Measurements from ENCODE around the gene TEX35. TPM values are rescaled to one million over a fixed set of nuclear protein-coding genes. Genes with fewer than 3 reads are reported as not detected.

The TEX35 gene
- total RNA-seq, 2 experiments from 2014 or later, result not detected

DNA sequence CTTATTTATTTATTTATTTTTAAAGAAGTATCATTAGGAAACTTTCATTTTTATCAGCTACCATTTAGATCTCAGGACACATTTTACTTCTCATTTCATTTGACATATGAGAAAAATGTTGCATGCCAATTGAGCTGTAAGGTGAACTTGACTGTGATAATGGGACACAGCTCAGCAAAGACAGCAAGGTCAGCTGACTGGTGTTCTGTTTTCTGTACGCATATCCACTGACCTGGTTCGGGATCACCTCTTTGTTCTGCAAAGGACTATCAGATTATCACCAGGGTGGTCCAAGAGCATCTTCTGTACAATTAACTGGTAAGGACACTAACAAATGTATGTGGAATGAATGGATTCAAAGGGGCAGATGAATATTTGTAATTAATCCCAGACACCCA lies 51.9 kb downstream of the TEX35 start:
- peaks cover 18% of the 10 kb centered on the region for H3K4me1 ChIP-seq (ENCODE audit: insufficient read depth, low read length, poor library complexity, severe bottlenecking)
- no peak overlapping the region for H2AFZ ChIP-seq (ENCODE audit: low read length)
- TF ChIP-seq EZH2phosphoT487 (IDR thresholded peaks at IDR 0.05; ENCODE audit: borderline replicate concordance, low read depth, low read length), result no peak
- peaks cover 28% of the 10 kb centered on the region for H3K36me3 ChIP-seq (ENCODE audit: insufficient read depth, low read length)
- H4K20me1 ChIP-seq (ENCODE audit: insufficient read depth, low read length), result no peaks in the 10 kb centered on the region
- POLR2A ChIA-PET, result interaction anchor here (0.6 to 1.8 kb wide), 9 partner anchors 9 to 187 kb away, joined by 3 to 8 read pairs (median 4); no protein-coding TSS in a partner anchor
- H3K9me3 ChIP-seq (ENCODE audit: low read length), result peaks cover 13% of the 10 kb centered on the region; the same call in 1 of the 2 replicates
- no peaks in the 10 kb centered on the region for H3K79me2 ChIP-seq (ENCODE audit: insufficient read depth, low read depth, low read length)
- CTCF ChIA-PET (ENCODE audit: unreplicated experiment), result no interaction called here
- no peak overlapping the region for H3K27ac ChIP-seq (ENCODE audit: low read depth, low read length, poor library complexity, severe bottlenecking)
- no peak for DNase-seq (ENCODE audit: low spot score)
- H3K4me2 ChIP-seq (ENCODE audit: low read length), result no peak overlapping the region
- no peak overlapping the region for H3K4me3 ChIP-seq (ENCODE audit: low read depth, low read length, poor library complexity, severe bottlenecking)
- BruUV-seq (replicated peaks), result no TSS peak
- intact Hi-C loops (cut with micrococcal nuclease; ENCODE audit: unreplicated experiment), result no loop called here
- no peaks in the 10 kb centered on the region for H3K9me2 ChIP-seq (ENCODE audit: insufficient read depth, low read length)

DNA sequence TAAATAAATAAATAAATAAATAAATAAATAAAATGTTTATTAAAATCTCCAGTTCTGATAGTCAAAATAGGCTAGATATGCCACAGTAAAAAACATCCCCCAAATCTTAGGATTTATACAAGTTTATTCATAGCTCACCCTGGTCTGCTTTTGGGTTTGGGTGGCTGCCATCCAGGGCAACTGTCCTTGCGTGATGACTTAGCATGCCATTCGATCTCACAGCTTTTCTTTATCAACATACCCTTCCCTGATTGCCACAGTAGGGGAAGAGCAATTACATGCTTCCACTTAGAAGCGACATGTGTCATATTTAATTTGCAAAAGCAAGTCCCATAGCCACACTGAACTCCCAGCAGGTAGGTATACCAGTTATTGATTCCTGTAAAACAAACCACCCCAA lies 52.7 kb downstream of the TEX35 start:
- no peak overlapping the region for H2AFZ ChIP-seq (ENCODE audit: low read length)
- intact Hi-C loops (cut with micrococcal nuclease; ENCODE audit: unreplicated experiment), result no loop called here
- no peaks in the 10 kb centered on the region for H3K9me2 ChIP-seq (ENCODE audit: insufficient read depth, low read length)
- no peak for DNase-seq (ENCODE audit: low spot score)
- peaks cover 29% of the 10 kb centered on the region for H3K36me3 ChIP-seq (ENCODE audit: insufficient read depth, low read length)
- H3K4me1 ChIP-seq (ENCODE audit: insufficient read depth, low read length, poor library complexity, severe bottlenecking), result peaks cover 18% of the 10 kb centered on the region
- H3K79me2 ChIP-seq (ENCODE audit: insufficient read depth, low read depth, low read length), result no peaks in the 10 kb centered on the region
- ChIA-PET CTCF (ENCODE audit: unreplicated experiment) (no interaction called here), POLR2A (interaction anchor here (0.6 to 1.8 kb wide), 6 partner anchors 8 to 65 kb away, joined by 3 to 8 read pairs (median 6); no protein-coding TSS in a partner anchor)
- H3K4me2 ChIP-seq (ENCODE audit: low read length), result no peak overlapping the region
- TF ChIP-seq, protein P1, sequence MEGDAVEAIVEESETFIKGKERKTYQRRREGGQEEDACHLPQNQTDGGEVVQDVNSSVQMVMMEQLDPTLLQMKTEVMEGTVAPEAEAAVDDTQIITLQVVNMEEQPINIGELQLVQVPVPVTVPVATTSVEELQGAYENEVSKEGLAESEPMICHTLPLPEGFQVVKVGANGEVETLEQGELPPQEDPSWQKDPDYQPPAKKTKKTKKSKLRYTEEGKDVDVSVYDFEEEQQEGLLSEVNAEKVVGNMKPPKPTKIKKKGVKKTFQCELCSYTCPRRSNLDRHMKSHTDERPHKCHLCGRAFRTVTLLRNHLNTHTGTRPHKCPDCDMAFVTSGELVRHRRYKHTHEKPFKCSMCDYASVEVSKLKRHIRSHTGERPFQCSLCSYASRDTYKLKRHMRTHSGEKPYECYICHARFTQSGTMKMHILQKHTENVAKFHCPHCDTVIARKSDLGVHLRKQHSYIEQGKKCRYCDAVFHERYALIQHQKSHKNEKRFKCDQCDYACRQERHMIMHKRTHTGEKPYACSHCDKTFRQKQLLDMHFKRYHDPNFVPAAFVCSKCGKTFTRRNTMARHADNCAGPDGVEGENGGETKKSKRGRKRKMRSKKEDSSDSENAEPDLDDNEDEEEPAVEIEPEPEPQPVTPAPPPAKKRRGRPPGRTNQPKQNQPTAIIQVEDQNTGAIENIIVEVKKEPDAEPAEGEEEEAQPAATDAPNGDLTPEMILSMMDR (conservative IDR thresholded peaks at IDR 0.05; ENCODE audit: low read length), result no peak
- no peak for TF ChIP-seq EZH2phosphoT487 (IDR thresholded peaks at IDR 0.05; ENCODE audit: borderline replicate concordance, low read depth, low read length)
- no peak overlapping the region for H3K4me3 ChIP-seq (ENCODE audit: low read depth, low read length, poor library complexity, severe bottlenecking)
- H3K9me3 ChIP-seq (ENCODE audit: low read length), result peaks cover 13% of the 10 kb centered on the region; the same call in 1 of the 2 replicates
- H4K20me1 ChIP-seq (ENCODE audit: insufficient read depth, low read length), result no peaks in the 10 kb centered on the region
- H3K27ac ChIP-seq (ENCODE audit: low read depth, low read length, poor library complexity, severe bottlenecking), result no peak overlapping the region
- BruUV-seq (replicated peaks), result no TSS peak

DNA sequence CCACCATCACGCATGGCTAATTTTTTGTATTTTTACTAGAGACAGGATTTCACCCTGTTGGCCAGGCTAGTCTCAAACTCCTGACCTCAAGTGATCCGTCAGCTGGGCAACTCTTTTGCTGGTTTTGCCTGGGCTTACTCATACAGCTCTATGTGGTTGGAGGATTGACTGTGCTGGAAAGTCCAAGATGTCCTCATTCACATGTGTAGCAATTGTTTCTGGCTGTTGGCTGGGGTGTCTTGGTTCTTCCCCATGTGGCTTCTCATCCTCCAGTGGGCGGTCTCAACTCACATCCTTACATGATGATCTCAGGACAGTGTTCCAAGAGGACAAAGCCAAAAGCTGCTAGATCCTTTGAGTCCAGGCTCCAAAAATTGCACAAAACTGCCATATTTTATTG lies 53.3 kb downstream of the TEX35 start:
- POLR2A ChIA-PET, result interaction anchor here (0.6 to 1.8 kb wide), 4 partner anchors 7 to 65 kb away, joined by 3 to 7 read pairs (median 6); no protein-coding TSS in a partner anchor
- Histone ChIP-seq H3K36me3 (ENCODE audit: insufficient read depth, low read length) (peaks cover 29% of the 10 kb centered on the region), H3K27ac (ENCODE audit: low read depth, low read length, poor library complexity, severe bottlenecking) (no peak overlapping the region), H3K4me1 (ENCODE audit: insufficient read depth, low read length, poor library complexity, severe bottlenecking) (peaks cover 18% of the 10 kb centered on the region), H4K20me1 (ENCODE audit: insufficient read depth, low read length) (no peaks in the 10 kb centered on the region), H3K9me2 (ENCODE audit: insufficient read depth, low read length) (no peaks in the 10 kb centered on the region), H2AFZ (ENCODE audit: low read length) (no peak overlapping the region), H3K4me2 (ENCODE audit: low read length) (no peak overlapping the region), H3K4me3 (ENCODE audit: low read depth, low read length, poor library complexity, severe bottlenecking) (no peak overlapping the region), H3K9me3 (ENCODE audit: low read length) (peaks cover 13% of the 10 kb centered on the region; the same call in 1 of the 2 replicates), H3K79me2 (ENCODE audit: insufficient read depth, low read depth, low read length) (no peaks in the 10 kb centered on the region)
- TF ChIP-seq EZH2phosphoT487 (IDR thresholded peaks at IDR 0.05; ENCODE audit: borderline replicate concordance, low read depth, low read length), result no peak
- TF ChIP-seq, protein P1 (conservative IDR thresholded peaks at IDR 0.05; ENCODE audit: low read length), result no peak
- CTCF ChIA-PET (ENCODE audit: unreplicated experiment), result no interaction called here
- BruUV-seq (replicated peaks), result no TSS peak
- no peak for DNase-seq (ENCODE audit: low spot score)
- intact Hi-C loops (cut with micrococcal nuclease; ENCODE audit: unreplicated experiment), result no loop called here
